Fibroblast of pulmonary artery (primary cell): ENCODE results near the gene SALL2.

Source experiments
- DNase-seq: peaks from one replicate; pipeline ENCODE4 v3.0.0-alpha.2; 2010; ENCODE audit warnings: low read depth
- H3K4me3 ChIP-seq: replicated peaks from 2 replicates; pipeline ENCODE4 v1.5.1; 2011; ENCODE audit warnings: low read depth, mild to moderate bottlenecking, control low read depth, low read length, moderate library complexity
- CTCF ChIP-seq: IDR thresholded peaks from 2 replicates; pipeline ENCODE4 v1.5.1; 2011; ENCODE audit warnings: mild to moderate bottlenecking, control low read depth, low read length, inconsistent platforms; ENCODE audit errors: missing control alignments

SALL2 gene

DNA sequence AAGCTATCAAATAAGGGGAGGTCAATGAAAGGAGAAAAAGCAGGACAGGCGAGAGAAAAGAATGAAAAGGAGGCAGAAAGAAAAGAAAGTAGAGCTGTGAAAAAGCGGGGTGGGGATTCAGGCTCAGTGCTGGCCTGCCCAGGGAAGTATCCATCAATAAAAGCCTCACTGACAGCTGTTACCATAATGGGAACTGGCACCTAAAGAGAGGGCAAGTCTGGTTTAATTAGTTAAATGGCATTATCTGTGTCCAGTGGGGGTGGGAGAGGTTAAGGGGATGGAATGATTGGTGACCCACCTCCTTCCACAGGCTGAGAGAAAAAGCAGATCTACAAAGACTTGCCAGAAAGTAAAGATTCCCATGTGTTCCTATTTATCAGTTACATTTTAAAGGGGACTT, 7.4 kb downstream of the SALL2 start:
- TF ChIP-seq CTCF, result no peak
- H3K4me3 ChIP-seq, result no peak overlapping the region
- DNase-seq, result no peak

GRCh38 chr14:21514341-21514740, 11.8 kb downstream of the SALL2 start:
- no peak for TF ChIP-seq CTCF
- H3K4me3 ChIP-seq, result no peak overlapping the region
- no peak for DNase-seq

DNA sequence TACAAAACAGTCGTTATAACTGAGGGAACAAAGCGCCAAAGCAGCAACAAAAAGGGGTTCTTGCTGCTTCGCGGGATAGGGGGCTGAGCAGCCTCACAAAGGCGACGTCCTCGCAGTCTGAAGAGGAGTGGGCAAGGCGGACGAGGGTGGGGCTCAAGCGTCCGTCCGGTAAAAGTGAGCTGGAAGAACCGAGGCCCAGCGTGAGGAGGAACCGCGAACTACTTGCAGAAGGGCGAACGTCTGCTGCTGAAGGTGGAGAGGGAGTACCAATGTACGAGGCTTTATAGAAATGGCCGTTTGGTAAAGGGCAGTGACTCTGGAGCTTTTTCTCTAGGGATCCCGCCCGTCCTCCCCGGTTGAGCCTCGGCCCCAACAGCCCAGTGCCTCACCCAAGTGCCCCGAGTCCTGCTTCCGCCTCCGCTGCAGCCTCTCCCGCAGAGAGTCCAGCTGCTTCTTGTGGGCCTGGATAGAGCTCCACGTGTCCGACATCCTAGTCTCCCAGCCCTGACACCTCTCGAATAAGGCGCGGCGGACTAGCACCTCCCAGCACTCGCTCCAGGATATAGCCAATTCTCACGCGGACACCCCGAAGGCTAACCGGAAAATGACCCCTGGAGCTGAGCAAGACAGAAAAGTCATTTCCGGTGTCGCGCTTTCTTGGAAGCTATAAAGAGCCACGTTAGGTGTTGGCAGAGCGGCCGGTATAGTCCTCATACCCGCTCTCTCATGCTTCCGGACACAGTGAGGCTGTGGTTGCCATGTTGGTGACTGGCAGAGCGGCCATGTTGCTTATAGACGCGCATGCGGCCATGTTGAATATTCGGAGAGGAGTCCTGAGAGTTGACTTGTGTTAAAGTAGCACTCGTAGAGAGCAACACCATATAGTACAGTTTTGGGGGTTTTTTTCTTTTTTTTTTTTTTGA, 15.2 kb downstream of the SALL2 start, which contains the start of gene METTL3:
METTL3 (minus strand) TSS at position 606 of the 923 bp plus-strand sequence; CDS start at position 489, 117 bp downstream.
- H3K4me3 ChIP-seq, result peak within 1 kb of the TSS; percentile 89
- peak; percentile 99 for DNase-seq
- TF ChIP-seq CTCF, result no peak

DNA sequence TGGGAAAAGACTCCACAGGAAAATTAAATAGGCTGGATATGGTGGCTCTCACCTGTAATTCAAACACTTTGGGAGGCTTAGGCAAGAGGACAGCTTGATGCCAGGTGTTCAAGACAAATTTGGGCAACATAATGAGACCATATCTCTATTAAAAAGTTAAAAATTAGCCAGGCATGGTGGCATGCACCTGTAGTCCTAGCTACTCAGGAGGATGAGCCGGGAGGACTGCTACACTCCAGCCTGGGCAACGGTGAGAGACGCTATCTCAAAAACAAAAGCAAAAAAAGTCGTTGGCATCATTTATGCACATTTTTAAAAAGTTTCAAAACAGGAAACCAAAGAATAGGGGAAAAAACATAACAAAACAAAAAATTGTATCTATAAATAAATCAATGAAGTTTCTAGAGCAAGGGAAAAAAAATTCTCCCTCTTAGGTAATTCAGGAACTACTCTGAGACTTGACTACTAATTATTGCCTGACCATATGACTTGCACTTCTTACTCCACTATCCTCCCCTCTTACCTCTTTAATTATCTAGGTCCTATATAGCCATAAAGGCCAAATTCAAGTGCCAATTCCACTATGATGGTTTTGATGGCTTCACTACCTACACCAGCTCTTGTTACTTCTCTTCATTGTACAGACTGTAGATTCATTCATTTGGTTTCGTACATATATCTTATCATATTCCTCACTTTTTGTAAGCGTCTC, 16.6 kb downstream of the SALL2 start:
- no peak for TF ChIP-seq CTCF
- DNase-seq, result no peak
- peak overlapping the region; percentile 89 for H3K4me3 ChIP-seq

- TF ChIP-seq CTCF, result no peak
- no peak for DNase-seq
- no peak overlapping the region for H3K4me3 ChIP-seq
These were observed 19.6 kb downstream of the SALL2 start for GRCh38 chr14:21506557-21506956.

DNA sequence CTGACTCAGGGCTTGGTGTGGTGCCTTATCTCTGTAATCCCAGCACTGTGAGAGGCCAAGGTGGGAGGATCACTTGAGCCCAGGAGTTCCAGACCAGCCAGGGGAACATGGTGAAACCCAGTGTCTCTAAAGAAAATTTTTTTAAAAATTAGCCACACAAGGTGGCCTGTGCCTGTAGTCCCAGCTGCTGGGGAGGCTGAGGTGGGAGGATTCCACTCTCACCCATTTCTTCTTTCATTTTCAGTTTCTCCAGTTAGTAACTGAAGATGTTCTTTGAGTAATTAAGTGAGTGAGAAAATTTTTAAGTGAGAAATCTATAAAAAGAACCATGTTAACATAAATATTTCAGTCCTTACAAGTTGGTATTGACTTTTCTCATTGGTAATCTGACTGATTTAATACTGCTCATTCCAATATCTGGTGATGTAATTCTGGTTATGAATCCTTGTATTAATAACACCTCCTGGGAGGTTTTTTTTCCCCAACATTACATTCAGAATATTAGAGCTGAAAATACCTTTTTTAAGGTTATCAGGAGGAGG, 21.1 kb downstream of the SALL2 start:
- DNase-seq, result no peak
- no peak for TF ChIP-seq CTCF

More for the DNA sequence above, 21.1 kb downstream of the SALL2 start:
- no peak overlapping the region for H3K4me3 ChIP-seq
